Nephron progenitor cell (in vitro differentiated cells): ENCODE data around the gene TBC1D16.
A peak's percentile ranks its signal among the peaks of the same experiment; 100 is the strongest.

Source experiments
- DNase-seq: peaks from one replicate; pipeline ENCODE4 v3.0.0; 2021
- H3K27ac Mint-ChIP-seq: 2 replicates; pipeline ENCODE4 v1.8.0; 2021; ENCODE audit warnings: mild to moderate bottlenecking, moderate library complexity, mixed read lengths
- H3K27me3 Mint-ChIP-seq: 2 replicates; pipeline ENCODE4 v1.8.0; 2021; ENCODE audit warnings: mild to moderate bottlenecking, low read depth, mixed read lengths; ENCODE audit not compliant: poor library complexity
- H3K36me3 Mint-ChIP-seq: 2 replicates; pipeline ENCODE4 v1.8.0; 2021; ENCODE audit warnings: low read depth, mixed read lengths
- H3K4me1 Mint-ChIP-seq: 2 replicates; pipeline ENCODE4 v1.8.0; 2021; ENCODE audit warnings: mixed read lengths
- H3K4me3 Mint-ChIP-seq: 2 replicates; pipeline ENCODE4 v1.8.0; 2021; ENCODE audit warnings: mild to moderate bottlenecking, moderate library complexity, mixed read lengths
- H3K9me3 Mint-ChIP-seq: 2 replicates; pipeline ENCODE4 v1.8.0; 2021; ENCODE audit warnings: mild to moderate bottlenecking, moderate library complexity, mixed read lengths
- TF ChIP-seq, protein P1 (sequence below): fragments of 200-600 bp; sonication (generic); IDR thresholded peaks from 2 replicates; pipeline ENCODE4 v1.5.0; 2021; ENCODE audit warnings: antibody characterized with exemption

Gene TBC1D16

DNA sequence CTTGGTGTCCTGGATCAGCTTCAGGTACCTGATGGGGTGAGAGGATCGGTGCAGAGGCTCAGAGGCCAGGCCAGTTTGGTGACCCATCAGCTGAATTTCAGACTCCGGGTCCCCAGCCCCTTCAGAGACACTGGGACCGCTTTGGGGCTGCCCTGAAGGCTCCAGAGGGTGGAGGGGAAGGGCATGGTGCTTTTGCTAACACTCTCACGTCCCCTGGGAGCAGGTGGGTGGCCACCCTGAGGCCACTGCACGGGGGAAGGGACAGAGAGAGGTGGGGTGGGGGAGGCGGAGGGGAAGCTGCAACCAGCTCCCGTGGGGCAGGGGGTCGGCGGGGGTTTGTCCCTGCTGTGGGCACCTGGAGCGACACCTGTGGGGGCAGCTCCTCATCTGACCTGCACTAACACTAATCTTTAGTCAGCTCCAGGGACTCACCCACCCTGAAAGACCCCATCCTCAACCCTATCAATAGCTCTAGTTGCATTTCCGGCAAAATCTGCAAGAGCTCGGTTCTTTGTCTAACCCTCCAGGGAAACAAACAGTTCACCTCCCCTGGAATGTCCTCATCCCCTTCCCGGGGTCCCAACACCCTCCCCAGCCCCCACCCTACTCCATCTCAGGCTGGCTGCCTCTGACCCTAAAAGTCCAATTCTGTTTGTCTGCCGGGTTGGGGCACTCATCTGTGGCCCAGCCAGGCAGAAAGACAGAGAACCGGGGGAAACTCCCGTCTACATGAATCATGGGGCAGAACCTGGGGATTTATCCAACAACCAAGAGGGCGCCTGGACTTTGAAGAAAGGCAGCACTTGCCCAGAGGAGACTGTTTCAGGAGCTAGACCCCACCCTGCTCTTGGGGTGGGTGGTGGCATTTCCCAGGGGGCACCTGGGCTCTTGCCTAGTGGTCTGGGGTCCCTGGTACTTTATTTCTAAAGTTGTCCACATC lies 104.5 kb downstream of the TBC1D16 start:
- Mint-ChIP-seq H3K4me1 (peaks cover 53% of the 10 kb centered on the region), H3K27ac (no peak overlapping the region), H3K4me3 (peak overlapping the region; percentile 64), H3K9me3 (no peaks in the 10 kb centered on the region), H3K27me3 (peaks cover 55% of the 10 kb centered on the region), H3K36me3 (no peaks in the 10 kb centered on the region)
- TF ChIP-seq, protein P1, sequence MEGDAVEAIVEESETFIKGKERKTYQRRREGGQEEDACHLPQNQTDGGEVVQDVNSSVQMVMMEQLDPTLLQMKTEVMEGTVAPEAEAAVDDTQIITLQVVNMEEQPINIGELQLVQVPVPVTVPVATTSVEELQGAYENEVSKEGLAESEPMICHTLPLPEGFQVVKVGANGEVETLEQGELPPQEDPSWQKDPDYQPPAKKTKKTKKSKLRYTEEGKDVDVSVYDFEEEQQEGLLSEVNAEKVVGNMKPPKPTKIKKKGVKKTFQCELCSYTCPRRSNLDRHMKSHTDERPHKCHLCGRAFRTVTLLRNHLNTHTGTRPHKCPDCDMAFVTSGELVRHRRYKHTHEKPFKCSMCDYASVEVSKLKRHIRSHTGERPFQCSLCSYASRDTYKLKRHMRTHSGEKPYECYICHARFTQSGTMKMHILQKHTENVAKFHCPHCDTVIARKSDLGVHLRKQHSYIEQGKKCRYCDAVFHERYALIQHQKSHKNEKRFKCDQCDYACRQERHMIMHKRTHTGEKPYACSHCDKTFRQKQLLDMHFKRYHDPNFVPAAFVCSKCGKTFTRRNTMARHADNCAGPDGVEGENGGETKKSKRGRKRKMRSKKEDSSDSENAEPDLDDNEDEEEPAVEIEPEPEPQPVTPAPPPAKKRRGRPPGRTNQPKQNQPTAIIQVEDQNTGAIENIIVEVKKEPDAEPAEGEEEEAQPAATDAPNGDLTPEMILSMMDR, result no peak
- DNase-seq, result no peak

DNA sequence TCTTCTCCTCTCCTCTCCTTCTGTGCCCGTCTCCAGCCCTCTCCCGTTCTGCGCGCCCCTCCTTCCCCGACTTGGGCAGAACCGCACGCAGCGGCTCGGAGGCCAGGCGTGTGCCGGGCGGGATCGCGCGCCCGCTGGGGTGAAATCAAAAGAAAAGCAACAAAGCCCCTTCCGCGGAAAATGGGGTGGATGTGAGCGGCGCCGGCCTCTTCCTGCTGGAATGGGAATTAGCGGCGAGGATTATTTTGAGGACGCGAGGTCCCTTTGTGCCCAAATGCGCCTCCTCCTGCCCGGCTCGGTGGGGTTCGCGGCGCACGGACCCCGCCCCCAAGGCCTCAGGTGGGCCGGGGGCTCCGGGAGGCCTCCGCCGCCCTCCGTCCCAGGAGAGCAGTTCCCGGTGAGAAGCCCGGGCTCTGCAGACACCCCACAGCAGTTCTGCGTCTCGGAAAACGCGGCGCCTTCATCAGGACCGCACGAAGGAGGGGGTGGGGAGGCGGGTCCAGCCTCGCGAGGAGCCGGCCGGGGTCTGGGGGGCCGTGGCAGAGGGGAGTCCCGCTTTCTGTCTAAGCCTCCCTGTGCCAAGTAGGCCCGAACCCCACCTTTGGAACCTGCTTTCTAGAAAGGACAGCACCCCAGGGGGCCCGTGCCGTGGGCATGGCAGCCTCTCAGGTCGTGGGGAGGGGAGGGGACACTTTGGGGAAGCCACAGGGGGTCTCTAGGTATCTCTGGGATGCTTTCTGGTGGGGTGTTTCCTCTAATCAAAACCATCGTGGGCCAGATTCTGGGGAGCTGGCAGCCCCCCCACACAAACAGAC lies 105.4 kb downstream of the TBC1D16 start:
- H3K4me3 Mint-ChIP-seq, result peak overlapping the region; percentile 64
- DNase-seq, result no peak
- H3K4me1 Mint-ChIP-seq, result peaks cover 44% of the 10 kb centered on the region
- no peak overlapping the region for H3K27ac Mint-ChIP-seq
- TF ChIP-seq, protein P1, result no peak
- H3K36me3 Mint-ChIP-seq, result no peaks in the 10 kb centered on the region
- peaks cover 59% of the 10 kb centered on the region for H3K27me3 Mint-ChIP-seq
- H3K9me3 Mint-ChIP-seq, result no peaks in the 10 kb centered on the region

DNA sequence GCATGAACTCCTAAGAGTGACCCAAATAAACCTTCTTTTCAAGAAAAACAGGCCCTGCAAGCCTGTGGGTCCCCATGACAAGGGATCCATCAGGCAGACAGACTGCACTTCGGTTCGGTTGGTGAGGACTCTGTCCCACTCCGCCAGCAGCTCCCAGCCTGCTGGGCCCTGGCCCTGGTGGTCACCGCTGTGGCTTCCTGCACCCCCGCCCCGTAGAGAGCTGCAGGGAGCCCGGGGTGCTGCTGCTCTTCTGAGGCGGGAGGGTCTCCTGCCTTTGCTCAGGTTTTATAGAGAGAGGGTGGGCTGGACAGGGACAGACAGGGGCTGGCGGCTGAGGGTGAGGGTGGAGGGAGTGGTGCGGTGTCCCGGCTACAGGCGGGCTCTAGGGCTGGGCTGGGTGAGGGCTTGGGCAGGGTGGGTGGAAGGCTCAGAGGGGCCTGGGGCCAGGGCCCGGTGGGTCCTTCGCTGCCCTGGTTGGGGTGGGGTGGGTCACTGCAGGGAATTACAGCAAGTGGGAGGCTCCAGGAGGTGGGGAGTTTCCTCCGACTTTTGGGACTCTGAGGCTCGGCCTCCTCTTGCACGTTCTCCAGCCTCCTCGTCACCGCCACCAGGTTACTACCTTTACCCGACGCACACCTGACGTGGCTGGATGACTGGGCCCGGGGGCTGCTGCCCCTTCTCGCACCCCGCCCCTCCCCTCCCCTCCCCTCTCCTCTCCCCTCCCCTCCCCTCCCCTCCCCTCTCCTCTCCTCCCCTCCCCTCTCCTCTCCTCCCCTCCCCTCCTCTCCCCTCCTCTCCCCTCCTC lies 106.2 kb downstream of the TBC1D16 start:
- no peak overlapping the region for H3K4me3 Mint-ChIP-seq
- no peaks in the 10 kb centered on the region for H3K9me3 Mint-ChIP-seq
- no peak for DNase-seq
- H3K27me3 Mint-ChIP-seq, result peaks cover 65% of the 10 kb centered on the region
- H3K36me3 Mint-ChIP-seq, result no peaks in the 10 kb centered on the region
- no peak overlapping the region for H3K27ac Mint-ChIP-seq
- peaks cover 40% of the 10 kb centered on the region for H3K4me1 Mint-ChIP-seq
- TF ChIP-seq, protein P1, result no peak

DNA sequence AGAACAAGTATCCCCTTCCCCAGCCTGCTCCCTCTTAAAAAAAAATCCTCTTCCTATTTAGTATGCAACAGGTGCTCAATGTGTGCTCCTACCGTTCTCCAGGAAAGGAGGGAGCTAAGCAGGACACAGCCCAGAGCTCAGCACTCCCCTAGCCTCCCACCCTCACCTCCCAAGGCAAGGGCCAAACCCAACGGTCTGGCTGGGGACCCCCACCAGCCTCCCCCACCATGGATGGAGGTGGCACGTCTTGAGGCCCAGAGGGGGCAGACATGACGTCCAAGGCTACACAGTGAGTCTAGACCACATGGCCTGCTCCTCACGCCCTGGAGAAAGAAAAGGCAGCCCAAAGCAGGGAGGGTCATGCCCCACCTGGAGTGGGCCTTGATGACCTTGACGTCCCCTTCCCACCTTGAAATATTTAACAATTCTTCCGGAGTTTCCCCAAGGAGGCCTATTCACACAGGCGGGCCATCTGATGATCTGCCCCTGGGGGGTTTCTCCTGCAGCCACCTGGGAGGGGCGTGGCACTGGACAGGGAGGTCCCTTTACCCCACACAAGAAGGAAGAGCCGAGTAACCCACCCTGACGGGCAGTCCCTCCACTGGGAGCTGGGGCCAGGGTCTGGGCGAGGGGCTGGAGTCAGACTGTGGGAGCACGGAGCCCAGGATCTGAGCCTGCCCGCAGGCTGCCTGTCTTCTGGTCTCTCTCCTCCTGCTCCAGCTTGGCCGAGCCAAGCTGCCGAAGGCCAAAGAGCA lies 107.0 kb downstream of the TBC1D16 start:
- H3K4me3 Mint-ChIP-seq, result no peak overlapping the region
- H3K27me3 Mint-ChIP-seq, result peaks cover 65% of the 10 kb centered on the region
- H3K27ac Mint-ChIP-seq, result no peak overlapping the region
- H3K4me1 Mint-ChIP-seq, result peaks cover 39% of the 10 kb centered on the region
- TF ChIP-seq, protein P1, result no peak
- H3K9me3 Mint-ChIP-seq, result no peaks in the 10 kb centered on the region
- no peak for DNase-seq
- H3K36me3 Mint-ChIP-seq, result no peaks in the 10 kb centered on the region
